IMR-90 (cell line): ENCODE data around the gene MAN2A1. TPM values are rescaled to one million over a fixed set of nuclear protein-coding genes. Genes with fewer than 3 reads are reported as not detected.

ENCODE experiments used
- ATAC-seq: fragments of 200-7000 bp; cut with Tn5 transposase; 2 replicates; pipeline ENCODE4 v1.9.1; 2020; ENCODE audit warnings: low read depth, mild to moderate bottlenecking, moderate library complexity
- BruUV-seq: library from RNA; stranded (reverse); fragments of 400-500 nt; replicated peaks from 2 replicates; lab custom pipeline; 2021; lab: Mats Ljungman, UMichigan
- CTCF ChIA-PET: fragments of 300-600 bp; formaldehyde crosslinking; extraction: SDS; loops from one replicate; lab custom pipeline; 2021; ENCODE audit warnings: antibody characterized with exemption; lab: Yijun Ruan, JAX
- POLR2A ChIA-PET: fragments of 300-600 bp; sonication (Branson Sonifier 250); formaldehyde crosslinking; loops from one replicate; lab custom pipeline; 2022; ENCODE audit warnings: antibody characterized with exemption; ENCODE audit not compliant: unreplicated experiment; lab: Charles Lee
- DNase-seq: peaks from one replicate; pipeline ENCODE4 v3.0.0; 2013
- H2AFZ ChIP-seq: replicated peaks from 2 replicates; pipeline ENCODE3; 2013; ENCODE audit warnings: low read length, mild to moderate bottlenecking; ENCODE audit not compliant: poor library complexity
- H2AK5ac ChIP-seq: 2 replicates; pipeline ENCODE4 v1.6.1; 2013; ENCODE audit warnings: low read depth, low read length, inconsistent platforms
- H2AK9ac ChIP-seq: replicated peaks from 2 replicates; pipeline ENCODE3; 2013; ENCODE audit warnings: mild to moderate bottlenecking, low read depth, low read length, moderate library complexity; ENCODE audit not compliant: poor library complexity
- H2BK120ac ChIP-seq: 2 replicates; pipeline ENCODE4 v1.6.1; 2013; ENCODE audit warnings: low read depth, low read length, inconsistent platforms
- H2BK15ac ChIP-seq: 3 replicates; pipeline ENCODE4 v1.6.1; 2013; ENCODE audit warnings: low read depth, low read length, inconsistent platforms
- H2BK20ac ChIP-seq: 2 replicates; pipeline ENCODE4 v1.6.1; 2013; ENCODE audit warnings: low read depth, mild to moderate bottlenecking, inconsistent platforms, low read length, moderate library complexity
- H2BK5ac ChIP-seq: 2 replicates; pipeline ENCODE4 v1.6.1; 2013; ENCODE audit warnings: mild to moderate bottlenecking, low read depth, low read length, inconsistent platforms; ENCODE audit not compliant: poor library complexity, severe bottlenecking
- H3K14ac ChIP-seq: replicated peaks from 2 replicates; pipeline ENCODE4 v1.6.1; 2013; ENCODE audit warnings: low read depth, low read length, inconsistent platforms
- H3K18ac ChIP-seq: 2 replicates; pipeline ENCODE4 v1.6.1; 2013; ENCODE audit warnings: low read depth, low read length, control low read depth
- H3K23ac ChIP-seq: 2 replicates; pipeline ENCODE4 v1.6.1; 2013; ENCODE audit warnings: low read depth, low read length, inconsistent platforms
- H3K27ac ChIP-seq: 2 replicates; pipeline ENCODE4 v1.5.1; 2013; ENCODE audit warnings: mild to moderate bottlenecking, control low read depth, low read length; ENCODE audit not compliant: insufficient read depth
- H3K27me3 ChIP-seq: 2 replicates; pipeline ENCODE4 v1.6.1; 2013; ENCODE audit warnings: low read length; ENCODE audit not compliant: control insufficient read depth, insufficient read depth
- H3K36me3 ChIP-seq: 2 replicates; pipeline ENCODE4 v1.6.1; 2013; ENCODE audit warnings: low read length, mixed read lengths; ENCODE audit not compliant: control insufficient read depth, insufficient read depth
- H3K4ac ChIP-seq: 2 replicates; pipeline ENCODE4 v1.6.1; 2013; ENCODE audit warnings: low read depth, low read length, inconsistent platforms
- H3K4me1 ChIP-seq: 2 replicates; pipeline ENCODE4 v1.6.1; 2013; ENCODE audit warnings: low read length, mixed read lengths; ENCODE audit not compliant: control insufficient read depth, insufficient read depth
- H3K4me2 ChIP-seq: 2 replicates; pipeline ENCODE4 v1.6.1; 2013; ENCODE audit warnings: low read depth, mild to moderate bottlenecking, control low read depth, low read length, moderate library complexity
- H3K4me3 ChIP-seq: 2 replicates; pipeline ENCODE4 v1.5.1; 2013; ENCODE audit warnings: low read depth, mild to moderate bottlenecking, control low read depth, low read length, moderate library complexity; ENCODE audit not compliant: insufficient read depth
- H3K56ac ChIP-seq: 2 replicates; pipeline ENCODE4 v1.6.1; 2013; ENCODE audit warnings: low read length, inconsistent platforms; ENCODE audit not compliant: insufficient read depth; ENCODE audit errors: extremely low read depth
- H3K79me1 ChIP-seq, 2 experiments: 2 replicates each; pipeline ENCODE4 v1.6.1; 2013; ENCODE audit warnings: low read length in 2 of 2, inconsistent platforms in 1 of 2, low read depth in 1 of 2
- H3K9ac ChIP-seq: 2 replicates; pipeline ENCODE4 v1.6.1; 2013; ENCODE audit warnings: low read depth, low read length, control low read depth
- H3K9me1 ChIP-seq: 2 replicates; pipeline ENCODE4 v1.6.1; 2013; ENCODE audit warnings: low read length, inconsistent platforms; ENCODE audit not compliant: insufficient read depth
- H3K9me3 ChIP-seq: 2 replicates; pipeline ENCODE4 v1.6.1; 2013; ENCODE audit warnings: low read length; ENCODE audit not compliant: control insufficient read depth, insufficient read depth
- H4K20me1 ChIP-seq: 2 replicates; pipeline ENCODE4 v1.6.1; 2013; ENCODE audit warnings: low read length, inconsistent platforms; ENCODE audit not compliant: insufficient read depth
- H4K5ac ChIP-seq: 2 replicates; pipeline ENCODE4 v1.6.1; 2013; ENCODE audit warnings: mild to moderate bottlenecking, low read depth, low read length, control low read depth
- H4K8ac ChIP-seq, 2 experiments: 2 replicates each; pipeline ENCODE4 v1.6.1; 2013; ENCODE audit warnings: low read depth in 2 of 2, low read length in 2 of 2, control low read depth in 1 of 2, inconsistent platforms in 1 of 2
- H4K91ac ChIP-seq: 2 replicates; pipeline ENCODE4 v1.6.1; 2013; ENCODE audit warnings: low read depth, low read length, inconsistent platforms; ENCODE audit not compliant: insufficient read depth
- BHLHE40 ChIP-seq: fragments of 150-350 bp; IDR thresholded peaks from 2 replicates; pipeline ENCODE4 v1.6.1; 2016; ENCODE audit warnings: mild to moderate bottlenecking, low read depth, low read length
- CEBPB ChIP-seq: IDR thresholded peaks from 2 replicates; pipeline ENCODE4 v1.6.1; 2012; ENCODE audit warnings: low read depth, low read length, improper control_type of control experiment
- CHD1 ChIP-seq: IDR thresholded peaks from 2 replicates; pipeline ENCODE4 v1.6.1; 2012; ENCODE audit warnings: low read depth, low read length, improper control_type of control experiment
- ELK1 ChIP-seq: fragments of 150-350 bp; IDR thresholded peaks from 2 replicates; pipeline ENCODE4 v1.6.1; 2016; ENCODE audit warnings: low read depth, mild to moderate bottlenecking, low read length, moderate library complexity, borderline replicate concordance
- FOS ChIP-seq: fragments of 150-350 bp; IDR thresholded peaks from 2 replicates; pipeline ENCODE4 v1.6.1; 2016; ENCODE audit warnings: low read depth, low read length
- MAFK ChIP-seq: IDR thresholded peaks from 2 replicates; pipeline ENCODE4 v1.6.1; 2012; ENCODE audit warnings: low read depth, low read length, improper control_type of control experiment
- MAZ ChIP-seq: IDR thresholded peaks from 2 replicates; pipeline ENCODE4 v1.6.1; 2012; ENCODE audit warnings: low read depth, mild to moderate bottlenecking, low read length, improper control_type of control experiment, moderate library complexity, borderline replicate concordance
- MXI1 ChIP-seq: IDR thresholded peaks from 2 replicates; pipeline ENCODE4 v1.6.1; 2012; ENCODE audit warnings: low read depth, mild to moderate bottlenecking, low read length, moderate library complexity, borderline replicate concordance
- NFE2L2 ChIP-seq: fragments of 150-350 bp; IDR thresholded peaks from 2 replicates; pipeline ENCODE4 v1.6.1; 2016; ENCODE audit warnings: low read depth, mild to moderate bottlenecking, low read length
- POLR2A ChIP-seq: IDR thresholded peaks from 2 replicates; pipeline ENCODE4 v1.6.1; 2012; ENCODE audit warnings: mild to moderate bottlenecking, low read depth, low read length
- RAD21 ChIP-seq: IDR thresholded peaks from 2 replicates; pipeline ENCODE4 v1.6.1; 2012; ENCODE audit warnings: low read length, improper control_type of control experiment
- RCOR1 ChIP-seq: IDR thresholded peaks from 2 replicates; pipeline ENCODE4 v1.6.1; 2012; ENCODE audit warnings: mild to moderate bottlenecking, low read length, improper control_type of control experiment; ENCODE audit not compliant: insufficient replicate concordance
- RFX5 ChIP-seq: IDR thresholded peaks from 2 replicates; pipeline ENCODE4 v1.8.0; 2012; ENCODE audit warnings: low read depth, mild to moderate bottlenecking, low read length, moderate library complexity
- SMC3 ChIP-seq: fragments of 150-350 bp; IDR thresholded peaks from 2 replicates; pipeline ENCODE4 v1.6.1; 2016; ENCODE audit warnings: low read depth, mild to moderate bottlenecking, antibody characterized with exemption, low read length, moderate library complexity
- WGBS, 2 experiments: methylation state at CpG; one replicate each; pipeline versions ENCODE4 v1.1.5 to v1.1.7; 2013; ENCODE audit warnings: missing lambda C conversion rate in 2 of 2; ENCODE audit not compliant: insufficient read length in 1 of 2; ENCODE audit errors: extremely low coverage in 2 of 2; 5-methylcytosine and 5-hydroxymethylcytosine counted together
- dilution Hi-C: fragments of 300-500 bp; cut with HindIII; formaldehyde crosslinking; loops from one replicate; pipeline ENCODE4 v1.14.3; 2018; ENCODE audit warnings: low sequenced_read_pairs; ENCODE audit not compliant: unreplicated experiment
- in situ Hi-C: fragments of 300-500 bp; cut with MboI; formaldehyde crosslinking; loops from 3 replicates; pipeline ENCODE4 v1.14.3; 2019; ENCODE audit warnings: low sequenced_read_pairs, inconsistent platforms, mixed read lengths
- intact Hi-C: fragments of 100-400 bp; cut with micrococcal nuclease; formaldehyde crosslinking; loops from 2 replicates; pipeline ENCODE4 v1.10.0; 2022
- polyA plus RNA-seq, 3 experiments: library from polyadenylated mRNA; depleted of rRNA; stranded (reverse); fragments of >200 nt; gene quantifications; 2 replicates each; pipeline ENCODE4 v1.2.3, GENCODE V29; 2012; ENCODE audit warnings: low replicate concordance in 1 of 3
- total RNA-seq: library from RNA; depleted of rRNA; stranded (reverse); fragments of >200 nt; gene quantifications from 2 replicates; pipeline ENCODE4 v1.2.3, GENCODE V29; 2012
- TF ChIP-seq, protein P1 (sequence below): conservative IDR thresholded peaks from 2 replicates; pipeline ENCODE4 v1.5.1; 2012; ENCODE audit warnings: mild to moderate bottlenecking, low read depth, low read length, improper control_type of control experiment
- TF ChIP-seq, protein P2 (sequence below): fragments of 150-350 bp; IDR thresholded peaks from 2 replicates; pipeline ENCODE4 v1.6.1; 2017; ENCODE audit warnings: mild to moderate bottlenecking, antibody characterized with exemption, low read length, low read depth

MAN2A1 gene
- total and polyA plus RNA-seq, 2 of the 4 experiments (the other 2 are of a cell fraction), result 16.4 to 29.6 TPM

GRCh38 chr5:109660301-109660700 is 29.4 kb upstream of the MAN2A1 start:
- no peak overlapping the region for H3K23ac ChIP-seq
- ATAC-seq, result no peak

More at GRCh38 chr5:109660301-109660700, 29.4 kb upstream of the MAN2A1 start:
- in situ Hi-C loops, result no loop called here
- Histone ChIP-seq H3K14ac (no peak overlapping the region), H2BK120ac (no peak overlapping the region), H3K27ac (no peak overlapping the region), H3K9me1 (no peaks in the 10 kb centered on the region), H3K9ac (no peak overlapping the region), H4K91ac (no peak overlapping the region), H3K9me3 (no peaks in the 10 kb centered on the region), H4K8ac (no peak overlapping the region), H3K36me3 (no peaks in the 10 kb centered on the region), H2BK15ac (no peak overlapping the region), H3K4ac (no peak overlapping the region), H3K56ac (no peak overlapping the region), H3K4me3 (no peak overlapping the region), H2BK20ac (no peak overlapping the region), H3K4me2 (no peak overlapping the region), H2BK5ac (no peak overlapping the region), H3K79me1 (no peaks in the 10 kb centered on the region), H4K5ac (no peak overlapping the region), H3K27me3 (no peaks in the 10 kb centered on the region), H3K4me1 (no peaks in the 10 kb centered on the region), H2AK9ac (no peak overlapping the region), H2AFZ (no peak overlapping the region), H3K18ac (no peak overlapping the region), H4K20me1 (no peaks in the 10 kb centered on the region), H2AK5ac (no peak overlapping the region)
- no CpG with 5 or more reads among the region's 5 CpGs for WGBS, 2 experiments
- no TSS peak for BruUV-seq
- TF ChIP-seq BHLHE40, result no peak
- no peak for TF ChIP-seq NFE2L2
- TF ChIP-seq ELK1, result no peak
- TF ChIP-seq SMC3, result no peak
- TF ChIP-seq, protein P1, sequence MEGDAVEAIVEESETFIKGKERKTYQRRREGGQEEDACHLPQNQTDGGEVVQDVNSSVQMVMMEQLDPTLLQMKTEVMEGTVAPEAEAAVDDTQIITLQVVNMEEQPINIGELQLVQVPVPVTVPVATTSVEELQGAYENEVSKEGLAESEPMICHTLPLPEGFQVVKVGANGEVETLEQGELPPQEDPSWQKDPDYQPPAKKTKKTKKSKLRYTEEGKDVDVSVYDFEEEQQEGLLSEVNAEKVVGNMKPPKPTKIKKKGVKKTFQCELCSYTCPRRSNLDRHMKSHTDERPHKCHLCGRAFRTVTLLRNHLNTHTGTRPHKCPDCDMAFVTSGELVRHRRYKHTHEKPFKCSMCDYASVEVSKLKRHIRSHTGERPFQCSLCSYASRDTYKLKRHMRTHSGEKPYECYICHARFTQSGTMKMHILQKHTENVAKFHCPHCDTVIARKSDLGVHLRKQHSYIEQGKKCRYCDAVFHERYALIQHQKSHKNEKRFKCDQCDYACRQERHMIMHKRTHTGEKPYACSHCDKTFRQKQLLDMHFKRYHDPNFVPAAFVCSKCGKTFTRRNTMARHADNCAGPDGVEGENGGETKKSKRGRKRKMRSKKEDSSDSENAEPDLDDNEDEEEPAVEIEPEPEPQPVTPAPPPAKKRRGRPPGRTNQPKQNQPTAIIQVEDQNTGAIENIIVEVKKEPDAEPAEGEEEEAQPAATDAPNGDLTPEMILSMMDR, result no peak
- no peak for TF ChIP-seq MXI1
- no peak for TF ChIP-seq MAFK
- no peak for TF ChIP-seq FOS
- no peak for TF ChIP-seq RAD21
- TF ChIP-seq RFX5, result no peak
- no peak for TF ChIP-seq CHD1
- TF ChIP-seq MAZ, result no peak
- TF ChIP-seq POLR2A, result no peak
- TF ChIP-seq, protein P2, sequence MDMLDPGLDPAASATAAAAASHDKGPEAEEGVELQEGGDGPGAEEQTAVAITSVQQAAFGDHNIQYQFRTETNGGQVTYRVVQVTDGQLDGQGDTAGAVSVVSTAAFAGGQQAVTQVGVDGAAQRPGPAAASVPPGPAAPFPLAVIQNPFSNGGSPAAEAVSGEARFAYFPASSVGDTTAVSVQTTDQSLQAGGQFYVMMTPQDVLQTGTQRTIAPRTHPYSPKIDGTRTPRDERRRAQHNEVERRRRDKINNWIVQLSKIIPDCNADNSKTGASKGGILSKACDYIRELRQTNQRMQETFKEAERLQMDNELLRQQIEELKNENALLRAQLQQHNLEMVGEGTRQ, result no peak
- no peak for TF ChIP-seq CEBPB
- TF ChIP-seq RCOR1, result no peak
- intact Hi-C loops, result no loop called here
- dilution Hi-C loops, result no loop called here
- ChIA-PET POLR2A (no interaction called here), CTCF (interaction anchor here (0.7 to 1.1 kb wide), 2 partner anchors 16 to 977 kb away, joined by 4 read pairs; no protein-coding TSS in a partner anchor)
- DNase-seq, result no peak
